Kidney tubule cell (primary cell): ENCODE results near the gene TMEM86A.

ENCODE experiments used
- DNase-seq: peaks from one replicate; pipeline ENCODE4 v3.0.0-alpha.2; 2018; ENCODE audit warnings: low spot score

Gene TMEM86A

GRCh38 chr11:18700375-18700774, 1.8 kb downstream of the TMEM86A start:
- peak; percentile 89 for DNase-seq

GRCh38 chr11:18700872-18701271, 2.3 kb downstream of the TMEM86A start:
- no peak for DNase-seq

GRCh38 chr11:18701614-18702216, 3.1 kb downstream of the TMEM86A start:
- no peak for DNase-seq

- no peak for DNase-seq
Observed at GRCh38 chr11:18703001-18703763, 4.6 kb downstream of the TMEM86A start.

- DNase-seq: no peak
Observed at GRCh38 chr11:18704045-18704645, 5.6 kb downstream of the TMEM86A start.

- no peak for DNase-seq
Observed at GRCh38 chr11:18704698-18705097, 6.1 kb downstream of the TMEM86A start.

- DNase-seq: no peak
Observed at GRCh38 chr11:18705651-18706281, 7.2 kb downstream of the TMEM86A start.

GRCh38 chr11:18706330-18707243, 8.0 kb downstream of the TMEM86A start:
- peak; percentile 63 for DNase-seq

GRCh38 chr11:18707811-18708340, 9.3 kb downstream of the TMEM86A start:
- DNase-seq: no peak

GRCh38 chr11:18709414-18709813, 10.8 kb downstream of the TMEM86A start:
- no peak for DNase-seq

GRCh38 chr11:18710545-18710944, 12.0 kb downstream of the TMEM86A start:
- DNase-seq: no peak

- DNase-seq: no peak
Observed at GRCh38 chr11:18713646-18714442, 15.3 kb downstream of the TMEM86A start.

- DNase-seq: no peak
Observed at GRCh38 chr11:18714443-18714780, 15.8 kb downstream of the TMEM86A start.

- peak; percentile 75 for DNase-seq
Observed at GRCh38 chr11:18715476-18715875, 16.9 kb downstream of the TMEM86A start.

GRCh38 chr11:18720091-18720807, 21.7 kb downstream of the TMEM86A start:
- DNase-seq: no peak

GRCh38 chr11:18720808-18721560, 22.4 kb downstream of the TMEM86A start:
- peak; percentile 66 for DNase-seq

- peak; percentile 60 for DNase-seq
Observed at GRCh38 chr11:18721561-18722292, 23.1 kb downstream of the TMEM86A start.

GRCh38 chr11:18722293-18722637, 23.7 kb downstream of the TMEM86A start:
- no peak for DNase-seq

GRCh38 chr11:18723991-18724390, 25.4 kb downstream of the TMEM86A start:
- no peak for DNase-seq
